IPS-18c (cell line): ENCODE data around the gene RNF182.
"Not testable (repeated sequence)": the region's sequence is repeated elsewhere in the genome, so short reads cannot be mapped to it uniquely, and the experiment has no call there.

Source experiments
- H3K4me3 ChIP-seq: 2 replicates; pipeline ENCODE4 v1.7.0; 2013; ENCODE audit warnings: low read depth, mild to moderate bottlenecking, low read length, moderate library complexity; ENCODE audit not compliant: insufficient read depth
- H3K9me3 ChIP-seq: one replicate; pipeline ENCODE4 v1.6.1; 2013; ENCODE audit warnings: mild to moderate bottlenecking, low read length, moderate library complexity; ENCODE audit not compliant: control insufficient read depth, insufficient read depth

RNF182 gene

DNA sequence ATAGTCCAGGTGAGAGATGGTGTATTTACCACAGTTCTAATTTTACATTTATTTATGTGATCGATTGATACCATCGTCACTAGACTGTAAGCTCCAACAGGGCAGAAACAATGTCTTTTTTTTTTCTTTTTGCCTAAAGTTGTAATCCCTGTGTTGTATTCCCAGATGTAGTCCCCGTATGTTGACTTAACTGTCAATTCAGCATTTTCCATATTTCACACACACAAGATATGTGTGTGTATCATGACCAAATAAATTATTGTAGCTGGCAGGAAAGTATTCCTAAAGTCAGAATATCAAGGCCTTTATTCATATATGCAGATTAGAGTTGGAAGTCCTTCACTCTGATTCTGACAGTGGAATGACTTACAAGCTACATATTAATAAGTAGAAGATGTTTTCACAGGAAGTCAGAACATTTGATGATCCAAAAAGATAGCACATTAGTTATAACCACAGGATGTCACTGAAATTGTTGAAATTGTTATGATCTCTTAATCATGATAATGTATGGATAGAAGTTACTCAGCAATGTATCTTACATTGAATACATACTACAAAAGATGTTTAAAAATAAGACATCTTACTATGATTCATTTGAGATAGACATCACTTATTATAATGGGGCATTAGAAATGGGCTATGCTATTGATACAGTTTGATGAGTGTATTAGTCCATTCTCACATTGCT lies 10.6 kb downstream of the RNF182 start:
- Histone ChIP-seq H3K9me3 (no peaks in the 10 kb centered on the region), H3K4me3 (no peak overlapping the region)

DNA sequence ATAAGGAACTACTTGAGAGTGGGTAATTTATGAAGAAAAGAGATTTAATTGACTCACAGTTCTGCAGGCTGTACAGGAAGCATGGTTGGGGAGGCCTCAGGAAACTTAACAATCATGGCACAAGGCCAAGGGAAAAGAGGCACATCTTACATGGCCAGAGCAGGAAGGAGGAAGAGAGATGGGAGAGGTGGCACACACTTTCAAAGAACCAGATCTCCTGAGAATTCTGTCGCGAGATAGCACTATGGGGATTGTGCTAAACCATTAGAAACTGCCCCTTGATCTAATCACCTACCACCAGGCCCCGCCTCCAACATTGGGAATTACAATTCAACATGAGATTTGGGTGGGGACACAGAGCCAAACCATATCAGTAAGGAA lies 11.1 kb downstream of the RNF182 start:
- H3K4me3 ChIP-seq, H3K9me3 ChIP-seq: not testable (repeated sequence)

DNA sequence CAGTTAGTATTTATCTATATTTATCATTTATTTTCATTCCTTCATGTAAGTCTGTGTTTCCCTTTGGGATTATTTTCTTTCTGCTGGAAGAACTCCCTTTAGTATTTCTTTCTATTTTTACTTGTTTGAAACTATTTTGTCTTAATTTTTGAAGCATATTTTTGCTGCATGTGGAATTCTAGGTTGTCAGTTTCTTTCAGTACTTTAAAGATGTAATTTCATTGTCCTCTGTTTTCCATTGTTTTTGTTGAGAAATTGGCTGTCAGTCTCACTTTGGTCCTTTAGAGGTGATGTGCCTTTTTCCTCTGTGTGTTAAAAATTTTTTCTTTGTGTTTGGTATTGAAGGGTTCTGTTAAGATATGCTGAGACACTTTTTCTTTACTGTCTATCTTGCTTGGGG lies 17.1 kb downstream of the RNF182 start:
- no peak overlapping the region for H3K4me3 ChIP-seq

DNA sequence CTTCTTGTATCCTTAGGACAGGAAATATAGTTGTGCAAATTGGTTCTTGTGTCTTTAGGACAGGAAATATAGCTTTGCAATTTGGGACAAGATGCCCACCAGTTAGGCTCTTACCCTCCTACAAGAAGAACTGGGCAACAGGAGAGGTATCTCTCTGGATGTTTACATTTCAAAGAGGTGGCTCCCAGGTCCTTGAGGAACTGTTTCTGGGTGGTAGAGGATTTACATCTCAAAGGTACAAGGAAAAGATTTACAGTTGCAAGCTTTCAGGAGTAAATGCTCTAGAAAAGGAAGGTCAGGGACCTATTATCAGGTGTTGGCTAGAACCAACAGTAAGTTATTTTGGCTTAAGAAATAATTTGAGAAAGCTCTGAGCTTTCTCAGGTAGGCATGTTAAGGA lies 19.2 kb downstream of the RNF182 start:
- H3K9me3 ChIP-seq = no peaks in the 10 kb centered on the region
- no peak overlapping the region for H3K4me3 ChIP-seq

More for the DNA sequence above, 17.1 kb downstream of the RNF182 start:
- H3K9me3 ChIP-seq = no peaks in the 10 kb centered on the region

DNA sequence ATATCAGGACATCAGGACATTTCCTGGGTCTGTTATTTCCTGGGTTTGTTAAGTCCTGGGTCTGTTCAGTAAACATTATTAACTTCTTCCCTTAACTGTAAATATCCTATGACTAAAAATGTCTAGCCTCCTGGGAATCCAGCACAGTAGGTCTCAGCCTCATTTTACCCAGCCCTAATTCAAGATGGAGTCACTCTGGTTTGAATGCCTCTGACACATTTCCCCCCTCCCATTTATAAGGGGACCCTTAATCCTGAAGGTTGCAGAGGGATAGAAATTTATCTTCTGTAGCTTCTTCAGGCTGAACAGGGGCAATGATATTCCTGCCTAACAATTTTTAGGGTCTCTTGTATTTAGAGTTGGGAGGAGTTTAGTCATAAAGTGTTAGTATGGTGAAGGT lies 21.8 kb downstream of the RNF182 start:
- Histone ChIP-seq H3K4me3 (no peak overlapping the region), H3K9me3 (no peaks in the 10 kb centered on the region)

DNA sequence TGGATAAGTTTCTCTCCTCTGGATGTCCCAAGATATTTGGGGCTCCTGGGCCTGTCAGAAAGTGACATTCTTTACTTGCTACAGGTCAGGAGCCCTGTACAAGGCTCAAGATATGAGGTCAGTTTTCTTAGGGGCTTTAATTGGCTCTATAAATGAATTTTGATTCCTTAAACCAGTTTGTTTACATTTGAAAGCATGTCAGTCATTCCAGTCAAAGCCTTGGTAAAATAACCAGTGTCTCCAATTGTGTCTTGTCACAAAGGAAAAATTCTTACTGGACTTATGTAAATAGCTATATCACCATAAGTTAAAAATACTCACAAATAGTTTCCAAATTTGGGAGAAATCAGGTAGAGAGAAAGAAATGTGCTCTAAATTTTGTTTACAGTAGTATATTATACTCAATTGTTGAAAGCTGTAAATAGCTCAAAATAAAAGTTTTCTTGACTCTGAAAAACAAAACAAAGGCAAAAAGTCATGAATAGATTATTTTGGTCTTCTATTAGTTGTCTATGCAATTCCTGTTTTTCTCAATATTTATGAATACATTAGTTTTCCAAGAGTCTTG lies 22.9 kb downstream of the RNF182 start:
- H3K4me3 ChIP-seq = no peak overlapping the region
- no peaks in the 10 kb centered on the region for H3K9me3 ChIP-seq

DNA sequence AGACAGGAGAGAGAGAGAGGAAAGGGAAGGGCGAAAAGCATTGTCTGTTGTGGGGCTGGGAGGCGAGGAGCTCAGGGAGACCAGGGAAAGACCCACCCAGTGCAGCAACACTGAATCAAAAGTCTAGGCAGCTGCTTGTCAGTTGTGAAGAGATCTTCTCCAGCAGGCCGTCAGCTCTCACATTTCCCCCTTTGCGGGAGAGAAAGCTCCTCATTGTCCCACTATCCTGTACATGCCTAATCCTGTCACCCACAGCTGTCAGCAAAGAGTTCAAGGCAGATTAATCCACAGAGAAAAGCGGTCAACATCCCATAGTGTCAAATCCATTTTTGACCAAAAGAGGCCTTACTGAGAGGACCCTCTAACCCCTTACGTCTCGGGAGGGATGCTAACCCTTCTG lies 27.3 kb downstream of the RNF182 start:
- H3K9me3 ChIP-seq = no peaks in the 10 kb centered on the region
- no peak overlapping the region for H3K4me3 ChIP-seq

DNA sequence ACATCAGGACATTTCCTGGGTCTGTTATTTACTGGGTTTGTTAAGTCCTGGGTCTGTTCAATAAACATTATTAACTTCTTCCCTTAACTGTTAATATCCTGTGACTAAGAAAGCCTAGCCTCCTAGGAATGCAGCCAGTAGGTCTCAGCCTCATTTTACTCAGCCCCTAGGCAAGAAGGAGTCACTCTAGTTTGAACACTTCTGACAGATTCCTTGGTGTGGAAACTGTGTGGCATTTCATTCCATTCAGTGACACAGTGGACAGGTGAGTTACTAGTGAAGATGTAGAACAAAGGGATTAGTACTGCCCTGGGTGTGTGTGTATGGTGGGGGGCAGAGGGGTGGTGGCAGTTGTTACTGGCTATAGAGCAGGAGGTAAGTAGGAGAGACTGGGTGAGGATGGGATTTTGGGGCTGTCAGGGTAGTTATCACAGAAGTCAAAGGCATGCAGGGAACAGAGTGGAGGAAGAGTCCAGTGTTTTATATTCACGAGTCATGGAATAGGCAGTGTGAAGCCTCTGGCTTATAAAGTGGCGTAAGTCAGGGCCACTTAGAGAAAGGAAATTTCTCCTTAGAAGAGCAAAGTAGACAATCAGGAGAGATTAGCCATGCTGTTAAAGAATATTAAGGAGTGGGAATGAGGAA lies 28.4 kb downstream of the RNF182 start:
- Histone ChIP-seq H3K4me3 (no peak overlapping the region), H3K9me3 (no peaks in the 10 kb centered on the region)

DNA sequence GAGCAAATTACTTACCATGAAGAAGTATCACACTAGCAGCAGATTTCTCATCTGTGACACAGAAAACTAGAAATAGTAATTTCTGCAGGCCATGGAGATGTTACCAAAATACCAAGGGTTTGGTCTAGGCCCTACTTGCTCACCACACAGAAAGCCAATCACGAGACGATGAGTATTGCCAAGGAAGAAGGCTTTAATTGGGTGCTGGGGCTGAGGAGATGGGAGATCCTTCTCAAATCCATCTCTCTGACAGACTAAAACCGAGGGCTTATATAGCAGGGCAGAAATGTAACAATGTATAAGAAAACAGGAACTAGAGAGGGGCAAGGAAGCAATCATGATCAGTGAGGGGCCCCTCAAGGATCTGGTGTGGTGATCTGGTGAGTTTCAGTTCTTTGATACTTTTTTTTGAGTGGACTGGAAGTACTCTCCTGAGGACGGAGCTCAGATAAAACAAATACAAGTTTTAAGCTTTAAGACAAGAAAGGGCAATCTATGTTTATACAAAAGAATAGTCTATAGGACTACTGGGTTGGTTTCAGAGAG lies 40.9 kb downstream of the RNF182 start:
- H3K9me3 ChIP-seq = no peaks in the 10 kb centered on the region

DNA sequence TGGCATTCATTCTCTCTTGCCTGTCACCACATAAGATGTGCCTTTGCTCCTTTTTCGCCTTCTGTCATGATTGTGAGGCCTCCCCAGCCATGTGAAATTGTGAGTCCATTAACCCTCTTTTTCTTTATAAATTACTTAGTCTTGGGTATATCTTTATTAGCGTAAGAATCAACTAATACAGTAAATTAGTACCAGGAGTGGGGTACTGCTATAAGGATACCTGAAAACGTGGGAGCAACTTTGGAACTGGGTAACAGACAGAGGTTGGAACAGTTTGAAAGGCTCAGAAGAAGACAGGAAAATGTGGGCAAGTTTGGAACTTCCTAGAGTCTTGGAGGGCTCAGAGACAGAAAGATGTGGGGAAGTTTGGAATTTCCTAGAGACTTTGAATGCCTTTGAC lies 46.6 kb downstream of the RNF182 start:
- Histone ChIP-seq H3K9me3 (peaks cover 9% of the 10 kb centered on the region), H3K4me3 (no peak overlapping the region)

More for the DNA sequence above, 40.9 kb downstream of the RNF182 start:
- no peak overlapping the region for H3K4me3 ChIP-seq

DNA sequence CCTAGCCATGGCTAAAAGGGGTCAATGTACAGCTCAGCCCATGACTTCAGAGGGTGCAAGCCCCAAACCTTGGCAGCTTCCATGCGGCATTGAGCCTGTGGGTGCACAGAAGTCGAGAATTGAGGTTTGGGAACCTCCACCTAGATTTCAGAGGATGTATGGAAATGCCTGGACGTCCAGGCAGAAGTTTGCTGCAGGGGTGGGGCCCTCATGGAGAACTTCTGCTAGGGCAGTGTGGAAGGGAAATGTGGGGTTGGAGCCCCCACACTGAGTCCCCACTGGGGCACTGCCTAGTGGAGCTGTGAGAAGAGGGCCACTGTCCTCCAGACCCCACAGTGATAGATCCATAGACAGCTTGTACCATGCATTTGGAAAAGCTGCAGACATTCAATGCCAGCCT lies 47.9 kb downstream of the RNF182 start:
- not testable (repeated sequence) for H3K4me3 ChIP-seq, H3K9me3 ChIP-seq

DNA sequence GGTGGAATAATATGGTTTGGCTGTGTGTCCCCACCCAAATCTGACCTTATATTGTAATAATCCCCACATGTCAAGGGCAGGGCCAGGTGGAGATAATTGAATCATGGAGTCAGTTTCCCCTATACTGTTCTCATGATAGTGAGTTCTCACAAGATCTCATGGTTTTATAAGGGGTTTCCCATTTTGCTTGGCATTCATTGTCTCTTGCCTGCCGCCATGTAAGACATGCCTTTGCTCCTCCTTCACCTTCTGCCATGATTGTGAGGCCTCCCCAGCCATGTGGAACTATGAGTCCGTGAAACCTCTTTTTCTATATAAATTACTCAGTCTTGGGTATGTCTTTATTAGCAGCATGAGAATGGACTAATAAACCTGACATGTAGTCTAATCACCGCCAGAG lies 48.7 kb downstream of the RNF182 start:
- not testable (repeated sequence) for H3K4me3 ChIP-seq
- H3K9me3 ChIP-seq = peaks cover 12% of the 10 kb centered on the region

DNA sequence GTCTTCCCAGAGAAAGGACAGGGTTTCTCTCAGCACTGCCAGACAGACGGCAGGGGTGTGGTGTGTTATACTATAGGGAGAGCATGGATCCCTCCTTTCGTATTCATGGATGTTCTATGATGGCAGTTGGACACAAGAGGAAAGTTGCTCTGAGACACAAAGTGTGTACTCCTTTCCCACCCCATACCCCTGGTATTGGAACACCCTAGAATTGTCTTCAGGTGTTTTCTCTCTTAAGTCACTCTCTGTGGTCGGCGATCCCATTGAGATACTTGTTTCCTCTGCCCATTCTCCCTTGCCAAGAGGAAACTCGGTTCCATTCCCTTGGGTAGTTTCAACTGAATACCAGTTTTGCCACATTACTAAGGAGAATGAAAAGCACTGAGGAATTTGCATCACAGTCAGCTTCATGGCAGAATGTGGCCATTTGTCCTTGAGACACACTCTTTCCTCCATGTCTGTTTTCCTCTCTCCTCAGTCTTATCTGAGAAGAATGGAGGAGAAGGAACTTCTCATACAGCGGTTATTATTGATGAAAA lies 53.4 kb downstream of the RNF182 start:
- H3K4me3 ChIP-seq = no peak overlapping the region
- H3K9me3 ChIP-seq = peaks cover 3% of the 10 kb centered on the region

DNA sequence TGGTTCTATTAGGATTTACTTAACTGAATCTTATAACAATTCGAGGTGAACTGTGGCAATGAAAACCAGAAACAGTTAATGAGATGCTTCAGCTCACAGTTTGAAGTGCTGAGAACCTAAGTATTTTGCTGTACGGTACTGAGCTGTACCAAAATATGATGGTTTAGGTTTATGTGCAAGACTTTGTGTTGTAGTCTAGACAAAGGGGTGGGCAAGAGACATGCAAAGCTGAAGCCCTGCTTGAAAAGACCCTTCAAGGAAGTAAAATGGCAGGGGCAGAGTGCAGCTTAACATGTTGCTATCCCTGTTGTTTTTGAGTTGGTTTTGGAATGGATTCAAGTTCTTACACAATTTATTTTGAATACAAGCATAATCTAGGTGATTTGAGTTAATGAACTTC lies 54.0 kb downstream of the RNF182 start:
- H3K9me3 ChIP-seq = peaks cover 3% of the 10 kb centered on the region
- no peak overlapping the region for H3K4me3 ChIP-seq

DNA sequence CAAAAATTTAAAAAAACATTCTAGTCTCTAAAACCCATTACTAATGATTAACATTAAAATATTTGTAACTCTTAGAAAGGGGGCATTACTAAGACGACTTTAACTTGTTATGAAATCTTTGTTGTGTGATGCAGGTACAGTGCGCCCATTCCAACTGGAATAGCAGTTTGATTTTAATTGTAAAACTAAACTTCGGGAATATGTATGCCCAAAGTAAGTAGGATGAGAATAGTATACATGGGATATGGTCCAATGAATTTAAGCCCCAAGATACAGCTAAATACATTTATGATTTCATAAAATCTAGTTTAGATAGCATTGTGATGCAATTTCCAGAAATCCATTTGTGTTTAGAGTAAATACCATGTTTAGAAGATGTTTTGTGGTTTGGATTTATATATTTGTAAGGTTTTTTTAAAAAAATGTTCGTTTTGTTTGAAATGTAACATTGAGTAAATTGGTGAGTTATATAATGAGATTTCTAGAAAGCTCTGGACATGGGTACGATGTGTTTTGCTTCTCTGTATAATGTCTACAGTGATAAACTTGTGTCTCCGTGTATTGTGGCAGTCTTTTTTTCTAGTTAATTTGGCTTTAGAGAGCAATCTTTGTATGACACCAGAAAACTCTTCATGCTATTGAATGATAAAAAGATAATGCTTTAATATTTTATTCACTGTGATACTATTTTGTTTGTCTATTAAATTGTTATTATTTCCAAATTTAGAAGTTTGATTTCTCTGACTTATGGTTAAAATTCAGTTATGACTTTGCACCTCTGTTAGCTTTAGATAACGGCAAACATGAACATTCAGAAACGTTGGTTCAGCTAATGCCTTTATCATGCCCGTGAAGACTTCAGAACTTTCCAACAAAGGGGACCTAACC lies 54.8 kb downstream of the RNF182 start:
- no peak overlapping the region for H3K4me3 ChIP-seq
- H3K9me3 ChIP-seq = peaks cover 3% of the 10 kb centered on the region

DNA sequence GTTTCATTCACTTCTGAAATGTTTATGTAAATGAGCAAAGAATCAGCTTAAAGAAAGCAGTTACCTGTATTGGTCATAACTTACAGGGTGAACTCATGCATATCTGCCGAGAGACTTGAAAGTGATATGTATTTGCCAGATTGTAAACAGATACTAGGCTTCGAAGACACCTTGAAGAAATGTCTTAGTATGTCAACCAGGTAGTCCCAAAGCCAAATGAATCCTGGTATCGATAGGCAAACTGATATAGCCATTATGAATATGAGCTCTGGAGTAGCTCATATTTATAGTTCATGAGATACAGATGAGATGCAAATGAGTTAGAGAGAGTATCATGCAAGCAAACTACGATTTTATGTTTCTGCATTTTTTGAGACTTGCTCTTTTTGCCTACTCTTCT lies 55.8 kb downstream of the RNF182 start:
- peaks cover 3% of the 10 kb centered on the region for H3K9me3 ChIP-seq

DNA sequence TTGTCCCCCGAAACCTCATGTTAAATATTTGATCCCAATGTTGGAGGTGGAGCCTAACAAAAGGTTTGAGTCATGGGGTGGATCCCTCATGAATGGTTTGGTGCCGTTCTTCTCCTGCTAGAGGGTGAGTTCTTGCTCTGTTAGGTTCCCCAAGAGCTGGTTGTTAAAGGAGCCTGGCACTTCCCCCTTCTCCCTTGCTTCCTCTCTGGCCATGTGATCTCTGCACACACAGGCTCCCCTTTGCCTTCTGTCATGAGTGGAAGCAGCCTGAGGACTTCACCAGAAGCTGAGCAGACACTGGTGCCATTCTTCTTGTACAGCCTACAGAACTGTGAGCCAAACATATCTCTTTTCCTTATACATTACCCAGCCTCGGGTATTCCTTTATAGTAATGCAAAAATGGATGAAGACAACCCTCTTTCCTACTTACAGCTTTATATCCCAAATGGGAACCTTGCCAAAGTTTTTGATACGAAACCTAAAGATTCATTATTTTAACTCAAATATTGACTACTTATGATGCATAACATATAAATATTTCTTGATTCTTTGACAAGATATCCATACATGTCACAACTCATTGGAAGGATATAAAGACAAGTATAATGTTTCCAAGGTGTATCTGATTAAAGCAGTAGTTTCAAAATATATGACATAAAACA lies 61.0 kb downstream of the RNF182 start:
- Histone ChIP-seq H3K4me3 (no peak overlapping the region), H3K9me3 (no peaks in the 10 kb centered on the region)

More for the DNA sequence above, 55.8 kb downstream of the RNF182 start:
- H3K4me3 ChIP-seq = no peak overlapping the region
